Body of pancreas (tissue), 4 donors: Measurements from ENCODE around the gene PHKB. TPM values are rescaled to one million over a fixed set of nuclear protein-coding genes. Genes with fewer than 3 reads are reported as not detected.

Source experiments
- ATAC-seq: fragments of 150-250 bp; one replicate; pipeline ENCODE4 v1.9.1; 2016
- DNase-seq, 4 donors: peaks; one replicate each; pipeline ENCODE4 v3.0.0-alpha.2; 2019
- H3K27ac ChIP-seq, 4 donors: fragments of 200-600 bp; sonication (generic); 1 replicate in 3 of 4; 2 replicates in 1 of 4; pipeline versions ENCODE4 v1.5.1 to v1.6.1; 2016 to 2019; ENCODE audit warnings: mild to moderate bottlenecking in 1 of 4, mixed read lengths in 1 of 4, moderate library complexity in 1 of 4
- H3K27me3 ChIP-seq, 2 donors: fragments of 200-600 bp; sonication (generic); one replicate each; pipeline ENCODE4 v1.6.0; 2016; ENCODE audit warnings: mild to moderate bottlenecking in 1 of 2
- H3K36me3 ChIP-seq, 2 donors: fragments of 200-600 bp; sonication (generic); replicated peaks in 1 of 2; 2 replicates each; pipeline ENCODE4 v1.5.1; 2016; ENCODE audit warnings: low read depth in 2 of 2; ENCODE audit not compliant: insufficient read depth in 1 of 2
- H3K4me1 ChIP-seq: fragments of 200-600 bp; sonication (generic); one replicate; pipeline ENCODE4 v1.6.0; 2016
- H3K4me3 ChIP-seq, 2 donors: fragments of 200-600 bp; sonication (generic); 1 replicate in 1 of 2; 2 replicates in 1 of 2; pipeline ENCODE4 v1.5.1; 2016 to 2019
- H3K9me3 ChIP-seq, 3 donors: fragments of 200-600 bp; sonication (generic); 1 replicate in 2 of 3; 2 replicates in 1 of 3; pipeline ENCODE4 v1.5.1; 2016
- POLR2A ChIP-seq, 3 donors: fragments of 450-650 bp; IDR thresholded peaks; one replicate each; pipeline ENCODE4 v1.6.1; 2016; ENCODE audit warnings: antibody characterized with exemption in 3 of 3, mild to moderate bottlenecking in 2 of 3
- WGBS, 2 donors: methylation state at CpG; one replicate each; pipeline ENCODE4 v1.1.5; 2017; 5-methylcytosine and 5-hydroxymethylcytosine counted together
- intact Hi-C: fragments of 100-400 bp; cut with DNase I; formaldehyde crosslinking; loops from one replicate; pipeline ENCODE4 v1.15.1; 2023
- small RNA-seq: library from RNA; depleted of rRNA; stranded (forward); fragments of <200 nt; gene quantifications from one replicate; pipeline ENCODE3, GENCODE V24; 2016
- total RNA-seq, 2 donors: library from RNA; depleted of rRNA; stranded (reverse); fragments of >200 nt; gene quantifications; one replicate each; pipeline ENCODE4 v1.1.0, GENCODE V29; 2016
- TF ChIP-seq, protein P1 (sequence below), 7 experiments: fragments of 450-650 bp in 4 of 7; fragments of 200-600 bp in 3 of 7; sonication (generic) in 3 of 7; IDR thresholded peaks; one replicate each; pipeline ENCODE4 v1.5.1; 2016 to 2019; ENCODE audit warnings: antibody characterized with exemption in 7 of 7

PHKB gene
- total RNA-seq, 2 donors from 2014 or later: 41.5 to 72.5 TPM

DNA sequence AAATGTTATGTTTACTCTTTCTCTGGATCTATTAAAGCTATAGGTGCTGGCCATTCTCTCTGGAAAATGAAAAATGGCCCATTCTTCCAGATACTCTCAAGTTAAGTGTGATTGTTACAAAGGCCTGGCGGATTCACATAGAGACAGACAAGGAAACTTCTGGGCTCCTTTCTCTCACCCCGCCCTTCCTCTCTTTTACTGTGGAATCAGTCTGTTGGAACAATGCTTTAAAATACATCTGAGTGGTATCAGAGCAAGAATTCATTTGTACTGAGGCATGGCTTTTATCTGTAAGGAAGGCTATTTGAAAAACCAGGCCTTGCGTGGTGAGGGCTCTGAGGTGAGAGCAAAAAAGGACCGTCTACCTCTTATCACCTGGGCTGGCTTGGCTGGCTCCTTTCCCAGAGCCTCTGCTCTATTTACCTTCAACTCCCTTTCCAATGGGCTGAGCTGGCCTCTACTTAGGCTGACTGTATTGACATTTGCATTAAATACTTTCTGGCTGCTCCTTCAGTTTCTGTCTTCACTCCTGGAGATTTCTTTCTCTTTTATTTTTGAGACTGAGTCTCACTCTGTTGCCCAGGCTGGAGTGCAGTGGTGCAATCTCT is 274.0 kb downstream of the PHKB start:
- DNase-seq (peak; percentile 81 to 92 (median 88)), ATAC-seq (peak; percentile 84)
- Histone ChIP-seq H3K9me3 (no peaks in the 10 kb centered on the region), H3K4me3 (no peak overlapping the region), H3K27me3 (no peaks in the 10 kb centered on the region), H3K4me1 (peaks cover 10% of the 10 kb centered on the region), H3K36me3 (no peaks in the 10 kb centered on the region), H3K27ac (peak overlapping the region in 1 of 4 donors; percentile 37)
- 44 to 45% methylated on average over 4 of the region's 4 CpGs for whole genome bisulfite sequencing, 2 donors
- TF ChIP-seq, protein P1, sequence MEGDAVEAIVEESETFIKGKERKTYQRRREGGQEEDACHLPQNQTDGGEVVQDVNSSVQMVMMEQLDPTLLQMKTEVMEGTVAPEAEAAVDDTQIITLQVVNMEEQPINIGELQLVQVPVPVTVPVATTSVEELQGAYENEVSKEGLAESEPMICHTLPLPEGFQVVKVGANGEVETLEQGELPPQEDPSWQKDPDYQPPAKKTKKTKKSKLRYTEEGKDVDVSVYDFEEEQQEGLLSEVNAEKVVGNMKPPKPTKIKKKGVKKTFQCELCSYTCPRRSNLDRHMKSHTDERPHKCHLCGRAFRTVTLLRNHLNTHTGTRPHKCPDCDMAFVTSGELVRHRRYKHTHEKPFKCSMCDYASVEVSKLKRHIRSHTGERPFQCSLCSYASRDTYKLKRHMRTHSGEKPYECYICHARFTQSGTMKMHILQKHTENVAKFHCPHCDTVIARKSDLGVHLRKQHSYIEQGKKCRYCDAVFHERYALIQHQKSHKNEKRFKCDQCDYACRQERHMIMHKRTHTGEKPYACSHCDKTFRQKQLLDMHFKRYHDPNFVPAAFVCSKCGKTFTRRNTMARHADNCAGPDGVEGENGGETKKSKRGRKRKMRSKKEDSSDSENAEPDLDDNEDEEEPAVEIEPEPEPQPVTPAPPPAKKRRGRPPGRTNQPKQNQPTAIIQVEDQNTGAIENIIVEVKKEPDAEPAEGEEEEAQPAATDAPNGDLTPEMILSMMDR (IDR thresholded peaks at IDR 0.05): no peak
- no peak for TF ChIP-seq POLR2A (IDR thresholded peaks at IDR 0.05)
- intact Hi-C loops: no loop called here

DNA sequence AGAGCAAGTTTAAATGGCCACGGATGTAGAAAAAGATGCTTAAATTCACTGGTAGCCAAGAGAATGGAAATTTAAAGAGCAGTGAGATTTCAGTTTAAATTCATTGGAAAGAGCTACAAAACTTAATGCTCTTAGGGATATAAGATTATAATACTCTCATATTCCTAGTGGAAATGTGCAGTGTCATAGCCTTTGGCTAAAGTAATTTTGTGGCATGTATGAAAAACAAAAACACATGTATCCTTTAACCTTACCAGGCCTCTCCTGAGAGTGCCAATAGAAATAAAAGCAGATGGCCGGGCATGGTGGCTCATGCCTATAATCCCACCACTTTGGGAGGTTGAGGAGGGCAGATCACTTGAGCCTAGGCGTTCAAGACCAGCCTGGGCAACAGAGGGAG is 289.2 kb downstream of the PHKB start:
- intact Hi-C loops: no loop called here
- Histone ChIP-seq H3K9me3 (no peaks in the 10 kb centered on the region), H3K4me1 (no peaks in the 10 kb centered on the region), H3K27ac (no peak overlapping the region), H3K27me3 (no peaks in the 10 kb centered on the region), H3K36me3 (no peaks in the 10 kb centered on the region), H3K4me3 (no peak overlapping the region)
- DNase-seq (no peak), ATAC-seq (no peak)
- TF ChIP-seq POLR2A (IDR thresholded peaks at IDR 0.05): no peak
- TF ChIP-seq, protein P1 (IDR thresholded peaks at IDR 0.05): no peak
- WGBS, 2 donors: 60 to 69% methylated on average over 3 of the region's 3 CpGs

Small RNAs within 50 kb of the gene (small RNA-seq; reads per million reads assigned to genes)
- gene RNA5SP425: not detected

Other genes with a start within 250 kb of the PHKB start
- gene ITFG1, start 268 bp upstream of the PHKB start, total RNA-seq: 10 to 100 TPM; 17.8 to 24.6 TPM